NCI-H510A (cell line): ENCODE measurements around the gene MOV10.
A peak's percentile ranks its signal among the peaks of the same experiment; 100 is the strongest.
"Not testable (repeated sequence)": the region's sequence is repeated elsewhere in the genome, so short reads cannot be mapped to it uniquely, and the experiment has no call there.

Source experiments
- DNase-seq: peaks from one replicate; lab custom pipeline; 2025; lab: John Stamatoyannopoulos, UW

MOV10 gene

DNA sequence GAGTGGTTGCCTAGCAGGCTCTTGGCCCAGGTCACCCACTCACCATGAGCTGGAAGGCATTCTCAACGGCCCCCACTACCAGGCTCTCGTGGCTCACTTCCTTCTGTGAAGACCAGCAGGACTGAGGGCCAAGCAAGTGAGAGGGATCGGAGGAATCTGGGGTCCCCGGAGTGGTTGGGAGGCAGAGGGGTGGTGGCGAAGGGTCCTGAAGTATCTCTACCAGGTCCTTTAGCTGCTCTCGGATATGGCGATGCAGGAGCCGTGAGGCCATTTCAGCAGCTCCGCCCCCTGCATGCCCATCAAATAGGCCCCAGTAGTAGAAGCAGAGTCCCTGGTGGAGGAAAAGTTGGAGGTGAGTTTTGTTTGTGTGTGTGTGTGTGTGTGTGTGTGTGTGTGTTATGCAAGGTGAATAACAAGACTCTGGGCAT, 38.3 kb downstream of the MOV10 start:
- no peak for DNase-seq

DNA sequence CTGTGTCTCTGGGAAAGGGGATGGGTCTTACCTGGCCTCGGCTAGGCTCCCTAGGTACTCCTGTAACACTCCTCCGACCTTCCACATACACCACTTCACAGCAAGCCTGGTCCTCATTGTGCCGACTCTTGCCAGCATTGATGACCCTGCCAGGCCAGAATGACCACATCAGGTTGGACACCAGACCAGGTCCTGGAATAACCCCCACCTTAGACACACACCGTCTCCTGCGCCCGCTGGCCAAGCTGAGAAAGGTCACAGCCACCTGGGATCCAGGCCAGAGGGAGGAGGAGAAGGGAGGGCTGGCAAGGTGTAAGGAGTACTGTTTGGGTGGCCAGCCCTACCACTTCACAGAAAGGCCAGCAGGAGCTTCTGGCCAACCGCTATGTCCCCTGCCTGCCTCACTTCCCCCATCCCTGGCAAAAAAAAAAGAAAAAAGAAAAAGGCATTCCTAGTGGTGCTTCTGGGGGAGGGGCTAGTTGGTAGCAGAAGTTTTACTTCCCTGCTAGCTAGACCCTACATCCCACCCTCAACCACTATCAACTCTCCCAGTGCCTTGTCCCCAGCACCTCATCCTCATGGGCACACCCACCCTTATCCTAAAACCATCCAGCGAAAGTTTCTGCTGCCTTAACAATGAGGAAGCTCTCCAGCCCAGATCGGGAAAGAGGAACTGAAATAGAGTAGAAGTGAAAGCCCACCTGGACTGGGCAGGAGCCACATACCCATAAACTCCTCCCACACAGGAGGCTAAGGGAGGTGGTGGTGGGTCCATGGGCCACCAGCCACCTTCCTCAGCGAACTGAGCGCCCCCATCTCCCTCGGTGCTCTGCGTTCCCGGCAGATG, 39.2 kb downstream of the MOV10 start:
- DNase-seq = no peak

DNA sequence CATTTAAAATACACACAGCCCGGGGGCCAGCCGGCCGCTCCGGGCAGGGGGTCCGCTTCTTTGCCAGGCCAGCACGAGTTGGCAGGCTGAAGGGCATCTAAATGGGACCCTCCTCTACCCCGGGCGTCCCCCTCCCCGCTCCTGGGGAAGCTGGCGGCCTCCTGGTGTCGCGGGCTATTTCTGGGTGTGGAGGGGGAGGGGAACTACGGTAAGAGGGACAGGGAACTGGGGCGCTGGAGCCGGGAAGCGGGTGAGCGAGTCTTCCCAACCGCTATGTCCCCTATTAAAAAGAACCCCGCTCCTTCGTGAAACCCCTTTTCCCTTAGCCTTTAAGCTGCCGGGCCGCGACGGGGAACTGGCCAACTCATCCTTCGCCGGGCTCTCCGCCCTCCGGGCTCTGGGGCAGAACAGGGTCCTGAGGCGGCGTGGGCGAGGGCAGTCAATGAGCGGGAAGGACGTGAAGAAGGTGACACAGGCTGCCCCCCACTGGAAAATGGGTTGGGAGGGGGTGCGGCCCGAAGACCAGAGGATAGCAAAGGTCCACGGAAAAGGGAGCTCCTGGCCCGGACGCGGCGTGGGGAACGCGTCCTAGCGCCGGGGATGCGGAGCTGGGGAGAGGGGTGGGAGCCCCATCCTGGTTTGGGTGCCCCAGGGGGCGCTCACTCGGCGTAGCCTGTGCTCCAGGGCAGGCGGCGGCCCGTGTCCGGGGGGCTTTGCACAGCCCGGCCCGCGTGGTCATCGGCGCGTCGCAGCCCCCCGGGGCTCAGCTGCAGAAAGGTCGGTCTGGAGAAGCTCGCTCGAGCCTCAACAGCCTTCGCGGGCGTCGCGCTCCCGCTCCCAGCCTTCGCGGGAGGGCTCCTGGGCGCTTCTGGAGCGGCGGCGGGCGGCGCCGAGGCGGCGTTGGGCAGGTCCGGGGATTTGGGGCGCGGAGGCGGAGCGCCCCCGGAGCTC, 40.1 kb downstream of the MOV10 start:
- no peak for DNase-seq

DNA sequence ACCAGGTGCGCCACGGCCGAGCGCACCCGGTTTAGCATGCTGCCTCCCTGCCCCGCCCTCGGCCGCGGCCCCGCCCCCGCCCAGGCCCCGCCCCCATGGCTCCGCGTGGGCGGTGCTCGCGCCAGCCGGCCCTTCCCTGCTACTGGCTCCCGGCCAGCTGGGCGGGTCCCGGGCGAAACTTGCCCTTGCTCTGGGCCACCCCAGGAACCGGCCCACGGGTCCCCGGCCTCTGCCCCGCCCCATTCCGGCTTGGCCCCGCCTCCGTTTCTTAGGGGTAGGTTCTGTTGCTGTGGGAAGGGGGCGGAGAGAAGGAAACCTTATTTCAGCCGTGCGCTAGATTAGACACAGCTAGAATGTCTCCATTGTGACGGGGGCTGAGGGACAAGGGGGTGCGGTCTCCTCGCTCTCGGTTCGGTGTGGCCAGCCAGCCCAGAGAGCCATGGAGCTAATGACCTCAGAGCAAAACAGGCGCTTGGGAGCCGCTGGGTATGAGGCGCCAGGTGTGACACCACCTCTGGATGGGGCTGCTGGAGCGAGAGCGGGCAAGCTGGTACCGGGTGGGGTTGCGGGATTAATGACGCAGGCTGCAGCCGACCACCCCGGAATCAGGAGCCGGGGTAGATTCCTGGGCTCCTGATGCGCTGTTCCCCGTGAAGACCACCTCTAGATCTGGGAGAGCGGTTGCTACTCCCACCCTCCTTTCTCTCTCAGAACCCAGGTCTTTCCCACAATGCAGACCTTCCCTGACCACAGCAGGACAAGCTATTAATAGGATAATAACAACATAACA, 41.0 kb downstream of the MOV10 start, which contains the start of gene PPM1J:
Gene PPM1J, minus strand, starts transcription at position 69 of the 790 bp plus-strand sequence. Its CDS starts 31 bp downstream, at position 38.
- DNase-seq = peak; percentile 77

DNA sequence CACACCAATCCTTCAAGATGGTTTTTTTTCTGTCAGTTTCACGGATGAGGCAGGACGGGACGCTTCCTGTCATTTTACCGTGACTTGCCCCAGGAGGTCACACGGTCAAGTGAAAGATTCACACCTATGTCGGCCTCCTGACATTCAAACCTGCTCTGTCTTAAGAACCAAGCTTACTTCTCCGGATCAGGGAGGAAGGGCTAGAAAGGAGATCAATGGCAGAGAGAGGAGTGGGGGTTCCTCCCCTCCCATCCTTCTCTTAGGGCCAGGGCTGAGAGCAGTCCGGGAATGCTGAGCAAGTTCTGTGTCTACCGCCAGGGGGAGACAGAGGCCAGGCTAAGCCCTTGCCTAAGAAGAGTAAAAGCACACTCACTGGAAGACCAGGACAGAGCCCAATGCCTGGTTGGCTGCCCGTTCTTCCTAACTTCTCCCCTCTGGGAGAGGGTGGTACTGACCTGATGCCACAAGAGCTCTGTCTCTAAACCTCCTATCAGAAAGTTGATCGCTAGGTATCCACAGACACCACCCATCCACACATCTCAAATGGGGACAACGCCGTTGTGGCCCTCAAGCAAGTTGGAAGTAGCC, 41.8 kb downstream of the MOV10 start:
- DNase-seq = peak; percentile 55

DNA sequence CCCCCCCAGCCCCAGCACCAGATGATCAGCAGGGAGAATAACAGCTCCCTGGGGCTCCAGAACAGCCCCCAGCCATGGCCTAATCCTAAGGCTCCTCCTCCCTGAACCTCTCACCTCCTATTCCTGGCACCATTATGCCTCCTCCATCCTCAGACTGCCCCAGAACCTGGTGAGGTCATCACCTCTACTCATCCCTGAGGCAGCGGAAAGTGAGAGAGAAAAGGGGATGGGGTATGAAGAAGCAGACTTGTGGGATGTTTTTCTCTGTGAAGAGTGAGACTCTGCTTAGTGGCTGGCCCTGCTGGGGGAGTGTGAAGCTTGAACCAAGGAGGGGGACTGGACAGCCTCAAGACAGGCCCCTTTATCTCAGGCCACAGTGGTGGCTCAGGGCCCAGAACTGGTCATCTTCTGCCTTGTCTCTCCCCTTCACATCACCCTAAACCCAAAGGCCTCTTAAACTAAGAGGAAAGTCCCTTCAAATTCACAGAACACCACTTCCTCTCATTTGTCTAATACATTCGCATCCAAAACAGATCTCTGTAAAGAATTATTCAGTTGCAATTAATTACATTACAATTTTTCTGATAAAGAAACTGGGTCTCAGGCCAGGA, 42.9 kb downstream of the MOV10 start:
- DNase-seq = no peak

DNA sequence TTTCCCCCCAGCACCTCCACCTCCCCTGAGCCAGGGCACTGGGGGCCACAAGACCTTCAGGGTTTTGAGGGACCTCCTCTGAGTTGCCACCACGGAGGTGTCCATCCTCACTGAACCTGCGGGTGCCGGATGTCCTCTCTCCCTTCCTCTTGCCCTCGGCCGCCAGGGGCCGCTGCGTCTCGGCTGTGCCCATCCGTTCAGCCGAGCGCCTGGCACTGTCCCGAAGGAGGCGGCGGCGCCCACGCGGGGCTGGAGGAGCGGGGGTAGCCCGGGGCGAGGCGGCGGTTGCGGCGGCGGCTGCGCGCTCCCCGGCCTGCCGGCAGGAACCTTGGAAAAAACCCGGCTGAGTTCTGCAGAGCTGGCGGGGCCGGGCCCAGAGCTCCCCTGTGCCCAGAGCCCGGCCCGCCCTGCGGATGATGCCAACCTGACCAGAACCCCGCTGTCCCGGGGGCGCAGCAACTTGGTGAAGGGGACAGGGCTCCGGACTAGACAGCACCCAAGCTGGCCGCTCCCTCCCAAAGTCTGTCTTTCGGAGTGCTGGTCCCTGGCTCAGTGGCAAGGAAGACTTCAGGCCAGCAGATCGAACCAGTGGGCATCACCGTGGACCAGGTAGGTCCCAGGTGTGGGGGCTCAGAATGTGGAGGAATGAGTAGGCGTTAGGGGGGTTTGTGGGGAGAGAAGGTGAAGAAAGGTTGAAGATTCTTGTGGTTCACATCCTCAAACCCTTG, 44.4 kb downstream of the MOV10 start:
- peak; percentile 67 for DNase-seq

DNA sequence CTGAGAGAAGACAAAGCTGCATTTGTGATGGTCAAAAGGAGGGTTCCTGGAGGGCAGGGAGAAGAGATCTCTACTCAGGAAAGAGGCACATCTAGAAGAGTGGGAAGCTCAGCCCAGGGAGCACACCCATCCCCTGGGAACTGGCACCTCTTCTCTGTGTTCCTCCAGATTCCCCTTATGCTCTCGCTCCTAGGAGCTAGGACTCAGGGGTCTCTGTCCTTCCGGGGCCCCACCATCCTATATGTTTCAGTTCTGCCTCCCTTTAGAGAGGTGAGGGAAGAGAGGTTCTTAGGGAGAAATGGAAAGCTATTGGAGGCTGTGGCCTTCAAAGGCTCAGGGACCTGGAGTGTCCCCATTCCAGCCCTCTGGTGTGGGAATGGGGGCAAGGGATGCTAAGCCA, 45.2 kb downstream of the MOV10 start:
- DNase-seq = no peak

DNA sequence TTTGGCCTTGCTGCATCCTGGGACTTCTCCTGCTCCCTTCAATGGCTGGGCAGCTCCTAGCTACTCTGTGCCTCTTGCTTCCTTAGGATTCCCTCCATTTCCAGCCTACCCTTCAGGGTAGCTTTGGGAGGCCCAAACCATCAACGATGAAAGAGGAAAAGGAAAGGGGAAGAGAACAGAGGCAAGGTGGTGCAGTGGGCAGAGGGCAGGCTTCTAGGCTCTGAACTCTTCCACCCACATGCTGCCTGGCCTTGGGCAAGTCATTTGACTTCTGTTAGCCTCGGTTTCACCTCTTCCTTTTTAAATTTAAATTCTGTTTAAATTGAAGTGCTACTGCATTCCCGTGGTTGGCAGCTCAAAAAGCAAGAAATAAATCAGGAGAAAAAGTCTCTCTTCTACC, 46.3 kb downstream of the MOV10 start:
- DNase-seq = no peak

DNA sequence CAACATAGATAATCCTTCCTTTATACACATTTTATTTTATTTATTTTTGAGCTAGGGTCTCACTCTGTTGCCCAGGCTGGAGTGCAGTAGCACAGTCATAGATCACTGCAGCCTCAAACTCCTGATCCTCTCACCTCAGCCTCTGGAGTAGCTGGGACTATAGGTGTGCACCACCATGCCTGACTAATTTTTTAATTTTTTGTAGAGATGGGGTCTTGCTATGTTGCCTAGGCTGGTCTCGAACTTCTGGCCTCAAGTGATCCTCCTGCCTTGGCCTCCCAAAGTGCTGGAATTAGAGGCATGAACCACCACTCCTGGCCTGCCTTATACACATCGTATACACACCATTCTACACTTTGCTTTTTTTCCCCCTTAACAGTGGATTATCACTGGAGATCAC, 46.8 kb downstream of the MOV10 start:
- DNase-seq = not testable (repeated sequence)

DNA sequence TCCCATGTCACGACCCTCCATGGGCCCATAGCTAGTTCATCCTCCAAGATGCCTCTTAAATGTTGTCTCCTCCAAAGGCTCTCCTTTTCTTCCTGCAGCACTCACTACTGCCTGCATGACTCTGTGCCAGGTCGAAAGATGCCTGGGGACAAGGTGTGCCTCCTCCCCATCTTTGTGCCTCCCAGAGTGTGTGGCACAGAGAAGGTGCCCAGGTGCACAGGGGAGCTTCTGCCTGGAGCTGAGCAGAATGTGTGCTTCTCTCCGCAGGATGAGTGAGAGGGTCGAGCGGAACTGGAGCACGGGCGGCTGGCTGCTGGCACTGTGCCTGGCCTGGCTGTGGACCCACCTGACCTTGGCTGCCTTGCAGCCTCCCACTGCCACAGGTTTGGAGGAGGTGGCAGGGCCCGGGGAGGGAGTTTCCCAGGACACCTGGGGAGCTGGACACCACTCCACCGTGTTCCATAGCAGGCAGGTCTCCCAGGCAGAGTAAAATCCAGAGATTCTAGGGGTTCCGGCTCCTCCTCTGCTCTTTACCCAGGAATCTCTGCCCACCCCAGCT, 47.6 kb downstream of the MOV10 start:
- DNase-seq = no peak

DNA sequence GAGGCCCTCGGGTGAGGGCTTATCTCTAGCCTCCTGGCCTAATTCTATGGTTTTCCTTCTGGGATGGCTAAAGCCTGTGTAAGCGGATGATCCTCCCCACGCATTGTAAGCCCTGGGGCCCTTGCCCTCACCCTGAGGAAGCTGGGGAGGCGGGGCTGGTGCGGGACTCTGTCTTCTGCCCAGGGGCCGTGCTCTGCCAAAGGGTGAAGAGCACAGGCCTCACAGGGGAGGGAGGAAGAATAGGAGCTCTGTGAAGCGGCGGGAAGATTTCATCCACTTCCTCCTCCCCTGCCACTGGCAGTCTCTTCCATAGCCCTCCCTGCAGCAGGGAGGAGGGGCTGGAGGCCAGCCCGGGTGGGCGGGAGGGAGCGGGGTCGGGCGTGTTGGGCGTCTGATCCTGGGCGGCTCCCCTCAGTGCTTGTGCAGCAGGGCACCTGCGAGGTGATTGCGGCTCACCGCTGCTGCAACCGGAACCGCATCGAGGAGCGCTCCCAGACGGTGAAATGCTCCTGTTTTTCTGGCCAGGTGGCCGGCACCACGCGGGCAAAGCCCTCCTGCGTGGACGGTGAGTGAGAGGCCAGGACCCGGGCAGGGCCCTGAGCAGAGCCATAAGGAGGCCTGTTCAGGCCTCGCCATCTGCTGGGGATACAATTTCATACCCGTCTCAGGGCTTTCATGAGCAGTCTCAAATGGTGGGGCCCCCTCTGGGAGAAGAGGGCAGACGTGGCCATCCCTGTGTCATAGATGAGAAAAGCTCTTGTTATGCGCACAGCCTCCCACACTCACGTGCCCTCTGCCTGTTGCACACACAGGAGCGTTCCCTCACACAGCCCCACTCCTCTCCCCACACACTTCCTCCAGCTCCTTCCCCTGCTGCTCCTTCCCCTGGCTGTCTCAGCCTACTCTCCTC, 48.4 kb downstream of the MOV10 start:
- DNase-seq = peak; percentile 20

DNA sequence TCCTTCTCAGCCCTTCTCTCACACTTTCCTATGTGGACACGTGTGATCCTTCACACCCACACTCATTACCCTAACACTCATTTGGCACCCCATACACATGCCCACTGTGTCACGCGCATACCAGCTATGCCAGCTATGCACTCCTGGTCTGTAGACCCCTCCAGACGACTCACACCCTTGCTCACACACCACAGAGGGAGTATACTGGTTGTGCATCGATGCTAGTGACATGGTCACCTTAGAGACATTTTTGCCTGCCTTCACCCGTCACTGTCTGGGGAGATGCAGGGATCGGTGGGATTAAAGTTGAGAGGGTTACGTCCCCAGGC, 49.0 kb downstream of the MOV10 start:
- DNase-seq = no peak

DNA sequence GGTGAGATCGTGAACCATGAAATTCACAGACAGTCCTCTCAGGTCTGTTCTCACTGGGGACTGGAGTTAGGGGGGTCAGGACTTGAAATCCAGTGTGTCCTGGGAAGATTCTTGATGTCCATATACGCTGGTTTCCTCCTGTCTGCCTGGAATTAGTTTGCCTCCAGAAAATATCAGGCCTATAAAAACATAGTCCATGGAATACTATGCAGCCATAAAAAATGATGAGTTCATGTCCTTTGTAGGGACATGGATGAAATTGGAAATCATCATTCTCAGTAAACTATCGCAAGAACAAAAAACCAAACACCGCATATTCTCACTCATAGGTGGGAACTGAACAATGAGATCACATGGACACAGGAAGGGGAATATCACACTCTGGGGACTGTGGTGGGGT, 49.8 kb downstream of the MOV10 start:
- DNase-seq = not testable (repeated sequence)

DNA sequence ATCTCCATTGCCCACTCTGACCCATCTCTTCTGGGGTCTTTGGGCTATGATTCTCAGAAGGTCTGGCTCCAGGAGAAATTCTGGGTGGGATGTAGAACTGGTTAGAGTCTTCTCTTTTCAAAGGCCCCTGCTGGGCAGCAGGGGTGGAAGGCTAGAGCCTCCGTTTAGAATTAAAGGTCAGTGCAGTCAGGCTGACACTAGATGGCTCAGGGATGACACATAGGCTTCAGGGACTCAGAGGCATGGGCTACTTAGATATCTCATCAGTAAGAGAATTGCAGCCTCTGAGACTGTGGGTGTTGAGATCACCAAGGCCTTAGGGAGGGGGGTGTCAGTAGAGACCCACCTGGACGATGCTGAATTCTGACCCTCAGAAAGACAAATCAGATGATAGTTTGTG, 53.3 kb downstream of the MOV10 start:
- no peak for DNase-seq

DNA sequence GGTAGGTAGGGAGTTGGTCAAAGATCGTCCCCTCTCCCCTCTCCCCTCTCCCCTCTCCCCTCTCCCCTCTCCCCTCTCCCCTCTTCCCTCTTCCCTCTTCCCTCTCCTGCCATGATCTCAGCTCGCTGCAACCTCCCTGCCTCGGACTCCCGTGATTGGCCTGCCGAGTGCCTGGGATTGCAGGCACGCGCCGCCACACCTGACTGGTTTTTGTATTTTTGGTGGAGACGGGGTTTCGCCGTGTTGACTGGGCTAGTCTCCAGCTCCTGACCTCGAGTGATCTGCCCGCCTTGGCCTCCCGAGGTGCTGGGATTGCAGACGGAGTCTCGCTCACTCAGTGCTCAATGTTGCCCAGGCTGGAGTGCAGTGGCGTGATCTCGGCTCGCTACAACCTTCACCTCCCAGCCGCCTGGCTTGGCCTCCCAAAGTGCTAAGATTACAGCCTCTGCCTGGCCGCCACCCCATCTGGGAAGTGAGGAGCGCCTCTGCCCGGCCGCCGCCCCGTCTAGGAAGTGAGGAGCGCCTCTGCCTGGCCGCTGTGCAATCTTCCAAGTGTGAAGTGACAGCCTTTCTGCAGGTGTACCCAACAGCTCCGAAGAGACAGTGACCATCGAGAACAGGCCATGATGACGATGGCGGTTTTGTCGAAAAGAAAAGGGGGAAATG, 54.0 kb downstream of the MOV10 start:
- DNase-seq = not testable (repeated sequence)

DNA sequence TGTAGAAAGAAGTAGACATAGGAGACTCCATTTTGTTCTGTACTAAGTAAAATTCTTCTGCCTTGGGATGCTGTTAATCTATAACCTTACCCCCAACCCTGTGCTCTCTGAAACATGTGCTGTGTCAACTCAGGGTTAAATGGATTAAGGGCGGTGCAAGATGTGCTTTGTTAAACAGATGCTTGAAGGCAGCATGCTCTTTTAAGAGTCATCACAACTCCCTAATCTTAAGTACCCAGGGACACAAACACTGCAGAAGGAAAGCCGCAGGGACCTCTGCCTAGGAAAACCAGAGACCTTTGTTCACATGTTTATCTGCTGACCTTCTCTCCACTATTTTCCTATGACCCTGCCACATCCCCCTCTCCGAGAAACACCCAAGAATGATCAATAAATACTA, 54.6 kb downstream of the MOV10 start:
- not testable (repeated sequence) for DNase-seq

DNA sequence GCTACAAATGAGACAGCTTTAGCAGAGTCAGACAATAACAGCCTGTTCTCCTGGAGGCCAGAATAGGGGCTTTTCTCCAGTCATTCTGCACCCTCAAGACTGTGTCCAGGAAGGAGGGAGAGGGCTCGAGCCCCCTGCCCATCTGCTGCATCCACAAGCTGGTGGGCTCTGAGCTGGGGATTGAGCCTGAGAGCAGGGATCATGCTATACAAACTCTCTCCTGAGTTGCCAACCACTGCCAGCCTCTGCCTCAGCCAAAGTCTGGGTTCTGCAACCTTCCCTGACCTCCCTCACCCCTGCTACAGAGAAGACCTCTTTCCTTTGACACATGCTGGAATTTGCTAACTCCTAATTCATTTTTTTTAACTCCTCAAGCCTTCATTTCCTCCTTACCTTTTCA, 55.5 kb downstream of the MOV10 start:
- DNase-seq = no peak

DNA sequence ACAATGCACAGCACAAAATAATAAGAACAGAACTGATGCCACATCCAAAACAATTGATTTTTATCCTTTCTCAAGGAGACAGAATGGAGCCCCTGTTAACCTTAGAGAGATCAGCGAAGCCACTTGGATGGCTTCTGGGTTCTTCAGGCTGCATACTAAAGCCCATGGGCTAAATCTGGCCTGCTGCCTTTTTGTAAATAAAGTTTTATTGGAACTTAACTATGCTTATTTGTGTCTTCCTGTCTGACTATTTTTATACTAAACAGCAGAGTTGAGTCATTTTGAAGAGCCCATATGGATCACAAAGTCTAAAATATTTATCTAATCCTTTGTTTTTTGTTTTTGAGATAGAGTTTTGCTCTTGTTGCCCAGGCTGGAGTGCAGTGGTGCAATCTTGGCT, 57.0 kb downstream of the MOV10 start:
- no peak for DNase-seq
